Hindlimb muscle (tissue), 1 donor: ENCODE measurements around the gene C10orf53. TPM values are rescaled to one million over a fixed set of nuclear protein-coding genes. Genes with fewer than 3 reads are reported as not detected.
"Not testable (repeated sequence)": the region's sequence is repeated elsewhere in the genome, so short reads cannot be mapped to it uniquely, and the experiment has no call there.

Source experiments
- DNase-seq: peaks from one replicate; pipeline ENCODE4 v3.0.0-alpha.2; 2013
- polyA plus RNA-seq: library from polyadenylated mRNA; unstranded; fragments of 120-200 nt; gene quantifications from one replicate; pipeline ENCODE4 v1.2.1, GENCODE V29; 2013; ENCODE audit not compliant: insufficient read length

C10orf53 gene
- polyA plus RNA-seq, 1 donor = not detected

DNA sequence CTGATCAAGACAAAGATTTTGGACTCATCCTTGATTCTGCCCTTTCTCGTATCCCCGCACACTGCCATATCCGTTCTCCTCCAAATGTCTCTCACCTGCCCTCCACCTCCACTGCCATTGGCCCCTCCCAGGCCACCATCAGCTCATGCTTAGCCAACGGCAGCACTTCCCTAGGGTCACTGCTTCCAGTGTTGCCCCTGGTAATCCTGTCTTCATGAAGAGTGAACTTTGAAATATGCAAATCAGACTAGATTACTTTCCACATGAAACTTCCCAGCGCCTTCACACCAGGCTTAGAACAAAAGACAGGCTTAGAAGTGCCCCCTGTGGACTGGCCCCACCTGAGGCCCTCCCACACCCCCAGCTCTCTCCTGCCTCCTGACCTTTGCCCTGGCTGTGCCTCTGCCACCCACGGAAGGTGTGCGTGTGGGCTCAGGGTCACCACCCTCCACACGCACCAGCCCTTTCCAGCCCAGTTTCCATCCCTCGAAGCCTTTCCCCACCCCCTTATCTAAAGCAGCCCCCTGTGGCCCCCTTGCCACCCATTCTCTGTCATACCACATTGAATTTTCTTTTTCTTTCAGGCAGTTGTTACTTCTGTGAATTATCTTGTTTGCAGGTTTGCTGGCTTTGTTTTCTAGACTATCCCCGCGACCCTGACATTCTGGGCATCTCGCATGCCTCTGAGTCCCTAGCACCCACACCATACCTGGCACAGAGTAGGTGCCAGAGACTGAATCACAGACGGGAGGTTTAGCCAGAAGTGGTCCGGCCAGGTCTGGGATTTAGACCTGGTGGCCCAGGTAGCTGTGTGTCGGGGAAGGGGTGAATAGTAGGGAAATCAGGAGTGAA is 26.8 kb upstream of the C10orf53 start:
- no peak for DNase-seq

DNA sequence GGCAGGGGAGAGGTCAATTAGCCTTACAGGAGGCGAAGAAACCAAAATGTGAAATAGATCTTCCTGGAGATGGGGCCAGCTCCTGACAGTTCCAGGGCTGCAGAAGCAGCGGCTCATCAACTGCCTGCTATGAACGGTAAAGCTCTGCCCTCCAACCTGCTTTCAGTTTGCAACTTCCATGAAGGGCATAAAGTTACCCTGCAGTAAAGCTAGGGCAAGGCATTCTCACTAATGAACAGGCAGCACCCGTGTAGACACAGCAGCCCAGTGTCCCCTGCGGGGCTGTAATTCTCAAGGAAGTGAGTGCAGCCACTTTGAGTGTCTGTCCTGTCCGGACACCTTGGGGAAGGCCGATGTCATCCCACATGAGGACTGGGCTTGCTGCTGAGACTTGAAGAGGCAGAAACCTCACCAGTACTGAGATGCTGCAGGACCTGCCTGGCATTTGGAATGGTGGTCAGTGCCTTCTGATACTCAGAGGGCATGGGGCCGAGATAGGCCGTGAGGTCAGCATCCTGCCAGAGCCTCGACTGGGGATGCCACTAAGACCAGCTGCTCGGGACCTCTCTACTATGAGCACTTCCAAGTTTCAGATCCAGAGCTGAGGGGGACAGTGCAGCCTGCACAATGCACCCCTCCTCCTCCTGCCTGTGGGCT is 26.1 kb upstream of the C10orf53 start:
- DNase-seq = no peak

DNA sequence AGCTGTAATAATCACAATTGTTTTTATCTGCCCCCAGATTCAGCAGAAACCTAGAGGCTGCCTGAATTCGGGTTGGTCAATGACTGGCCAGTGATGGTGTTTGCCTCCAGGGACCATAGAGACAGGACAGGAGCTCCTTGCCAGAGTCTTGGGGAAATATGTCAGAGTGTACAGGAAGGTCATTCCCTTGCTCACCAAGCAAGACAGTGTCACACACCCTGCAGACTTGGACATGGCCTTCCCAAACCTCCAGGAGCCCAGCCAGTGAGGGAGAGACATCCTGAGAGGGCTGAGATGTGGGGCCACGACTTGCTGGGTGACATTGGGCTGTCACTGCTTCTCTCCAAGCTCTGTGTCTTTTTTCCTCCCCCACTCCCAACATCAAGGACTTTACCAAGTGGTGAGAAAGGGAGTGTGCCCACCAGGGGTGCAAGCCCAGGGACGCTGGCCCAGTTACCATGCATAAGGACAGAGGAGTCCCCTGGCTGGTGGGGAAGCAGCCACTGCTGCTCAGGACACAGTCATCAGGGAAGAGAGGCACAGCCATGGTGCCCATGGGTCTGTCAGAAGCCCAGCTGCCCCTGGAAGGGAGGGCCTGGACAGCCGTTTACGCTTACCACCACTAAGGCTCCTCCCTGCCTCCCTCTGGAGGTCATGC is 25.3 kb upstream of the C10orf53 start:
- no peak for DNase-seq

DNA sequence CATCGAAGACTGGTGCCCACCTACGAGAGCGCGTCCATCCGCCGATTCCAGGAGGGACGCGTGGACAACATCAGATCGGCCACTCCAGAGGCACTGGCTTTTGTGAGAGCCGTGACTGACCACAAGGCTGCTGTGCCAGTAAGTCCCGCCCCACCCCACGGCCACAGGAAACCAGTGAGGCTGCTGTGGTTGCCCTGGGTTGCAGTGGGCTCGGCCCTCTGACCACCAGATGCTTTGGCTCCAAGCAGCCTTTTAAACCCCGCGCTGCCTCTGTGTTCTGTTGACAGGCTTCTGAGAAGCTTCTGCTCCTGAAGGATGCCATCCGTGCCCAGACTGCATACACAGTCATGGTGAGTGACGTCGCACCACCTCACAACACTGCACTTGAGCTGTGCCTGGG is 24.4 kb upstream of the C10orf53 start:
- no peak for DNase-seq

DNA sequence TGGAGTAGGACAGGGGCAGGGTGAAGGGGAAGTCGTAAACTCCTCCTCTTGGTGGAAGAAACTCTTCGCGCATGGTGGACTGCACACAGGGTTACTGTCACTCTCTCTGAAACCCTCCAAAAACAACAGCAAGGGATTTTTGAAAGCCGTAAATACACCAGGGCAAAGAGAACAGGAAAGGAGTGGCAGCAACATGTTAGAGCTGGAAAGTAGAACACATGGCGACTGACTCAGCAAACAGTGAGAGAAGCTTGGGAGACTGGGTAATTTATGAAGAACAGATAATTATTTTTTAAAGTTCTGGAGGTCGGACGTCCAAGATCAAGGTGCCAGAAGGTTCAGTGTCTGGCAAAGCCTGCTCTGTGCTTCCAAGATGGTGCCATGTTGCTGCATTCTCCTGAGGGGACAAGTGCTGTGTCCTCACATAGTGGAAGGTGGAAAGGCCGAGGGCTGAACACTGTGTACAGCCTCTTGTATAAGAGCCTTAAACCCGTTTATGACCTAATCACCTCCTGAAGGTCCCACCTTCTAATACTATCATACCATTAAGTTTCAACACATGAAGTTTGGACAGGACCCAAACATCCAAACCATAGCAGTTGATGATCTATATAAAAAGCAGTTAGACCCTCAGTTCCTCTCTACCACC is 22.5 kb upstream of the C10orf53 start:
- DNase-seq = no peak

DNA sequence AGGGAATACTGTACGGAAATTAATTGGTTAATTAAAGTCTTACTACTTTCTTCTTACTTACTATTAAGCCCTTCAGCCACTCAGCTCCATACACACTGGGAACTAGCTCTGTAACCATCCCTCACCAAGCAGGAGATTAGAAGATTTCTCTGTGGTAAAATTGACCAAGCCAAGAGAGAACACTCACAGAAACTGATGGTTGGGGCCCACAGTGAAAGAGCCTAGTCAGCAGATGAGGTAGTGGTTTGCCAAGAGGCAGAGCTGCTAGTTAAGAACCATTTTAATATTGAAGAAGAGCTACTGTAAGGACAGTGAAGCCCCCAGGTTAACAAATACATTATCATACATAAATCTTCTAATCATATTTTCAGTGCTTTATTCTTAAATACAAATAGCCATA is 21.8 kb upstream of the C10orf53 start:
- no peak for DNase-seq

DNA sequence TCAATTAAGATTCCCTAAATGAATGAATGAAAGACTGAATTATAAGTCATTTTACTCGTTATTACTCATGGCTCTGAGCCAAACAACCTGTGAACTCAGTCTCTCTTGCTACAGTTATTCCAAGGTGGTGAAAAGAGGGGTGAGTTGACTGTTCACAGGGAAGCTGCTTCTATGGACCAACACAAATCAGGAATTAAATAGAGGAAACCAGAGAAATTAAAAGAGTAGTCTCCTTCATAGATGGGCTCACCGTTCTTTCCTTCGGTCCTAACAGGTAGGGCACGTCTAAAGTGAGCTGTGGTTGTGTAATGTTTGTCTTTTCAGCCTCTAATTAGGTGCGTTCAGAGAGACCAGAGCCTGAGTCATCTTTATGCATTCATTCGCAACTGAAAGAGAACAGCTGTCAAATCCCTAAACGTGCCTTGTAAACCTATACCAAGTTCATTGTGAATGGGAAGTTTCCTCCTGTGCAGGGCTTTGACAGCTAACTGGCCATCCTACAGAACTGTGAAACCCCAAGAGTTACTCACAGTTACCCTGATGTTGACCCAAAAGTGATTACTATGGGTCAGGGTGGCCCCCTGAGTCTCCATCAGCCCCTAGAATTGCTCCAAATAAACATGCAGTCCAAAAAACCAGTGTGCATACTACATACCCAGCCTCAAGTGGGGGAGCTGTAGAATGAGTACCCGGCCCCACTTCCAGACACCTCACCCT is 18.2 kb upstream of the C10orf53 start:
- no peak for DNase-seq

DNA sequence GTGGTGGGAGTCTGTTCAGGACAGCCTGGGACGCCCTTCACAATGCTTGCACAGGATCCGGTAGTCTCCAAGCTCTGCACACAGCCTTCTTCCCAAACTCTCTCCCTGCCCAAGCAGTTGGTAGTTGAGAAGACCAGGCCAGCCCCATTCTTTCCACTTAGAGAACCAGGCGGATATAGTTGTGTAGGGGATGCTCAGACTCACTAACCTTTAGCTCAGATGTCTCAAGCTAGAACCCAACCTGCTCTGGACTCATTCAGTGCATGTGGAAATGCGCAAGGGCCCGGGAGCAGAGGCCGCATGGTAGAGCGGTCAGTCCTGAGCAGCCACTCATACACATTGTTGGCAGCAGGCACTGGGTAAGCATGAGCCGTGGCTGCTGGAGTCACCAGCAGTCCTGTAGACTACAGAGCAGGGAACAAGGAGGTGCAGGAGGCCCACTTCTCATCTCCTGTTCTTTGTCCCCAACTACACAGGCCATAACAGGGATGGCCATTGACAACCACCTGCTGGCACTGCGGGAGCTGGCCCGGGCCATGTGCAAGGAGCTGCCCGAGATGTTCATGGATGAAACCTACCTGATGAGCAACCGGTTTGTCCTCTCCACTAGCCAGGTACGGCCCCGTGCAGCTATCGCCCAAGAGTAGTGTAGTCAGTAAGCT is 17.2 kb upstream of the C10orf53 start:
- DNase-seq = no peak

DNA sequence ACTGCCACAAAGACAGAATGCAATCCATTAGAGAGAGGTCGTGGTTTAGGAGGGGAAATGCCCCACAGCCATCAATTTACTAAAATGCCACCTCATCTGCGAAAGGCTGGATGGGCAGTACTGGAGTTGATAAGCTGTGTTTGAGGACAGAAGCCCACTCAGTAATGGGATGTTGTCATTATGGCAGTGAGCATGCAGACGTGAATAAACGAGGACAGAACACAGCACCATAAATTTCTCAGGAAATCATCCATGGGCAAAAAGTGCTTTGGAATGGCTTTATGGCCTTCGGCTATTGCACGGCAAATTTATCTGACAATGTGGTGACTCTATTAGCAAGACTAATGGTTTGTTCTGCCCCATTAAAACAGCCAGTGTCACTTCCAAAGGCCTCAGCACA is 15.9 kb upstream of the C10orf53 start:
- no peak for DNase-seq

DNA sequence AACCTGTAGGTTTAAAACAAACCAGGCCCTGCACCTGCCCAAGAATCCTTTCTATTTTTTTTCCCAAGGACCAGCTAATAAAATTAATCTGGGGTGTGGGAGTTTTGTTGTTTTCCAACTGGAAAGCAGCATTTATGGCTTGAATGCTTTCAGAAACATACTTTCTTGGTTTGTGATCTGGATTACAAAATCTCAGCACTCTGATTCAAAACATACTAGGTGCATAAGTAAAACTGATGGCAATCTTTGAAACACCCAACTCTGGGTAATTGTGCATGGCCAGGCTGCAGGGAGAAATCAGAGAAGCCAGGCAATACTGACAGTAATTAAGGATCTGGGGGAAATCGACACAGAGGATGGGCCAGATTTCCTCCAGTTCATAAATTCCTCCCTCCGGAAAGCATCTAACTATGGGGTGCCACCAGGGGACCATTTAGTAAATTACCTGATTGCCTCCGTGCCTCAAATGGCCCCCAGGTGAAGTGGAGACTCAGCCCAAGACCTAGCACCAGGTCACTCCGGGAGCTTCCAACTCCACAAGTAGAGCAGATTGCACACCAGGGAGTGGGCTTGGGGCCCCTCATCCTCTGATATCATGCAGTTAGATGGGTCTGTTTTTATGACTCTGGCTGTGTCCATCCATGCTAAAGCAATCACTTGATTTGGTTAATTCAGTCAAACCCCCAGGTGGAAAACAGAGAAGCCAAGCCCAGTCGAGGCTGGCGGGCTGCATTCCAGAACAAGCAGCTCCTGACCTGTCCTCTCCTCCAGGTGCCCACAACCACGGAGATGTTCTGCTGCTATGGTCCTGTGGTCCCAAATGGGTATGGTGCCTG is 15.2 kb upstream of the C10orf53 start:
- no peak for DNase-seq

DNA sequence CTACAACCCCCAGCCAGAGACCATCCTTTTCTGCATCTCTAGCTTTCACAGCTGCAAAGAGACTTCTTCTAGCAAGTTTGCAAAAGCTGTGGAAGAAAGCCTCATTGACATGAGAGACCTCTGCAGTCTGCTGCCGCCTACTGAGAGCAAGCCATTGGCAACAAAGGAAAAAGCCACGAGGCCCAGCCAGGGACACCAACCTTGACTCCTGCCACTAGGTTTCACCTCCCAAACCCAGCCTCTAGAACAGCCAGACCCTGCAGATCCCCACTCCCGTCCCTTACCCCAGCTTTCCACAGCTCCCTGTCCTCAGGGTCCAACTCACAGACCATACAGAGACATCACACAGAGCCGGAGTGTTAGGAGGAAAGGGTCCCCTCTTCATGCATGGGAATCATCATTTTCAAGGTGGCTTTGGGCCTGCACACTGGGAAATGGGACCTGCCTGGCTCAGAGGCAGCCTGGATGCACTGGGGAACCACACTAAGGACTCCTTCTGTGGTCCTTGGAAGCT is 14.6 kb upstream of the C10orf53 start:
- DNase-seq = no peak

DNA sequence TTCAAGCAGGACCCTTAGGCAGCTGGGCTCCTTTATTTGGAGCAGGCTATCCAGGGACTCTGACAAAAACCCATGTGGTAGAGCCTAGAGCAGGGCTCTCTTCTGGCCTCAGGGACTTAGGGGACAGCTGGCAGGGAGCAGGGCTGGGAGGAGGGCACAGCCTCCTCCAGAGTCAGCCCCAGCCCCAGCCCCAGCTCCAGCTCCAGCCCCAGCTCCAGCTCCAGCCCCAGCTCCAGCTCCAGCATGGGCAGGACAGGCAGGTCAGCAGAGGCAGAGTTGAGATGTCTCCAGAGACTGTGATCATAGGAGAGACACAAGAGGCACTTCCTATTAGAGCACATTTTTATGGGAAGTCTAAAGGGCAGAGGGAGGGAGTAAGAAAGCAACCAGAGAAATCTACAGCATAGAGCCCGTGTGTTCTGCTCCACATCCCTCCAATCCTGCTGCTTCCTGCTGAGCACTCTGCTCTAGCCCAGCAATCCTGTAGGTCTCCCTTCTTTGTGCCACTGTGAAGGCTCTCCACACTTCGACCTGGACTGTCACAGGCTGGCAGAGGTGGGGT is 13.3 kb upstream of the C10orf53 start:
- DNase-seq = no peak

DNA sequence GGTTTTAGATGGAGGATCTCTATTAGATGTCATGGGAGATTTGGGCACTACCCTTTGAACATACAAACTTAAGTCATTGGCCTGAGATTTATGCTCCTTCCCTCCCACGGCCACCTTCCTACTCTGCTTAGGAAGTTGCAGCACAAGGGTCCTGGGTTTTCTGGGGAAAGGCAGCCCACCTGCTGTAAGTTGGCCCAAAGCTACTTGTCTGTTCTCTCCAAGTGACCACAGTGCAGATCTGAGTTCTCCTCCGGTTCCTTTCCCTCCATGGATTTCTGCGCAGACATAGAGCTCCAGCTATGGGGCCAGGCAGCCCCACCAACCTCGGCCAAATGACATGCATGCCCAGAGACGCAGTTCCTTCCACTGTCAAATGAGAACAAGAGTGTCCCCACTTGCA is 12.8 kb upstream of the C10orf53 start:
- DNase-seq = no peak

DNA sequence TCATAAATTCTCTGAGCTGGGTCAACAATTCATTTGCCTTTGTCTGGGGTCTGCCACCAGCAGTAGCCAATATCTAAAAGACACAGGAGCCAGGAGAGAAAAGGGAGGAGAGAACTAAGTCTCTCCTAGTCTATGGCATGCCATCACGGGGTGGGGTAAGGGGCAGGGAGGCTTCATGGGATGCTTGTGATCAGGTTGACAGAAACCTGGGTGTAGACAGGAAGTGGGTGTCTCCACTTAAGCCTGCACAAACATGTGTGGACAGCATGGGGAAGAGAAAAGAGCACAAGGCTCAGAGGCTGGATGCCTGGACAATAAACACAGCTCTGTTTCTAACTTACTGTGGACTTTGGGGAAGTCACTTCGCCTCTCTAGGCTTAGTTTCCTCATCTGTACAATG is 11.5 kb upstream of the C10orf53 start:
- no peak for DNase-seq

DNA sequence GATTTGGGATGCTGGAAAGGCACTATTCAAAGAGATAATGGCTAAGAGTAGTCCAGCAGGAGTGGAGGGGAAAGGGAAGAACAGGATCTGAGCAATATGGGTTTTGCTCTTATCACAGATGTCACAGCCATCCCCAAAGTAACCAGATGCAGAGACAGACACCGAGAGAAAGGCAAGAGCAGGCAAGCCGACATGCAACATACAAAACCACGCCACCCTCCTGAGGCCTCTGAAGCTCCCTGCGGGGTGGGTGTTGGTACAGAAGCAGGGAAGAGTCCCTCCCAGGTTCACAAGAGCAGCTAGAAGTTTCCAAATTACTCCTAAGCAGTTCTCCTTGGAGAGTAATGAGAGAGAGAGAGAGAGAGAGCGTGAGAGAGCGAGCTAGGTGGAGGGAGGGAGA is 10.8 kb upstream of the C10orf53 start:
- DNase-seq = no peak

DNA sequence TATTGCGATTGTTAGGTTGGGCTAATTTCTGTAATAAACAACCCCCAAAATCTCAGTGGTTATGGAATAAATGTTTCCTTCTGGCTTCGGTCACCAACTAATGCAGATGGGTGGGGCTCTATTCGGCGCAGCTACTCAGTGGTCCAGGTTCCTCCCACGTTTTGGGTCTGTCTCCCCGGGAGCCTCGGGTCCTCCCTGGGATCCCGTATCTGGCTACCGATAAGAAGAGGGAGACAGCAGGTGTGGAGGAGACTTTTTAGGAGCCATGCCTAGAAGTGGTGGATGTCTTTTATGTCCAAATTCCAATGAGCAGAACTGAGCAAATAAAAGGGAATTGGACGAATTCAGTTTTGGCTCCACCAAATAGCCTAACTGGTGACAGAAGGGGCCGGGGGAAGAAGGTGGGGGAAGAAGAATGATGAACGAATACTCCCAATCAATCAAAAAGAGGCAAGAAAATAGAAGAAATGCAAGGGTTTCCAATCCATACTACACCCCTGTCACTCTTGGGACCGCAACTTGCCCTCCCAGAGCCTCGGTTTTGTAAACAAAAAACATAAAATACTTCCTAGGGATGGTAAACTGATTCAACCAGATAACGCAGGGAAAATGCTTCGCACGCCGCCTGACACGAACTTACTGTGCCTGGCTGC is 498 bp upstream of the C10orf53 start:
- DNase-seq = no peak

DNA sequence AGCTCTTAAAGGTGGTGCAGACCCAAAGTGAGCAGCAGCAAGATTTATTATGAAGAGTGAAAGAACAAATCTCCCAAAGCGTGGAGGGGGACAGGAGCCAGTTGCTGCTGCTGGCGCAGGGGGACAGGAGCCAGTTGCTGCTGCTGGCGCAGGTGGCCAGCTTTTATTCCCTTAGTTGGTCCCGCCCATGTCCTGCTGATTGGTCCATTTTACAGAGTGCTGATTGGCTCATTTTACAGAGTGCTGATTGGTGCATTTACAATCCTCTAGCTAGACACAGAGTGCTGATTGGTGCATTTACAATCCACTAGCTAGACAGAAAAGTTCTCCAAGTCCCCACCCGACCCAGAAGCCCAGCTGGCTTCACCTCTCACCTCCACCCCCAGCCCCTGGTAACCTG is 3.0 kb downstream of the C10orf53 start:
- DNase-seq = not testable (repeated sequence)

DNA sequence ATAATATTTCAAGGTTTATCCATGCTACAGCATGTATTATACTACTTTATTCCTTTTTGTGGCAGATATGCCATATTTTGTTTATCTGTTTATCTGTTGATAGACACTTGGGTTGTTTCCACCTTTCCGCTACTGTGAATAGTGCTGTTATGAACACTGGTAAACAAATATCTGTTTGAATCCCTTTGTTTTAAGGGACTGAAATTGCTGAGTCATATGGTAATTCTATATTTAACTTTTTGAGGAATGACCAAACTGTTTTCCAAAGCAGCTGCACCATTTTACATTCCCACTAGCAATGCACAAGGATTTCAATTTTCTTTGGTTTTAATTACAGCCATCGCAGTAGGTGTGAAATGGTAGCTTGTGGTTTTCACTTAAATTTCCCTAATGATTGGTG is 3.4 kb downstream of the C10orf53 start:
- DNase-seq = no peak

DNA sequence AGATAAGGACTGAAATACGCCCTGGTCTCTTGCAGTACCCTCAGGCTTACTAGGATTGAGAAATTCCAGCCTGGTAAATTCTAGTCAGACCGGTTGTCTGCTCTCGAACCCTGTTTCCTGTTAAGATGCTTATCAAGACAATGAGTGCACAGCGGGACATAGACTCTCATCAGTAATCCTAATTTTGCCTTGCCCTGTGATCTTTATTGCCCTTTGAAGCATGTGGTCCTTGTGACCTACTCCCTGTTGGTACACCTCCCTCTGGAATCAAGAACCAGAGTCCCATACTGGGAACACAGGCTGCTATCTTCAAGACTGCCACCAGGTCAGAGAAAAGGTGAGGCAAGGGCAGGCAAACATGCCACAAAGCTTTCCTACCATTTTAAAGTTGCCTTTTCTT is 7.2 kb downstream of the C10orf53 start:
- no peak for DNase-seq
